ENCODE data around the gene SORCS1. TPM values are rescaled to one million over a fixed set of nuclear protein-coding genes. Genes with fewer than 3 reads are reported as not detected.

The SORCS1 gene
- total and polyA plus RNA-seq, 2 of the 13 experiments (the other 11 are each of a cell fraction or from before 2014, with no cell fraction given), result not detected

GRCh38 chr10:106799776-106800175 lies 364.7 kb downstream of the SORCS1 start (continued):
- TF ChIP-seq, protein P1, sequence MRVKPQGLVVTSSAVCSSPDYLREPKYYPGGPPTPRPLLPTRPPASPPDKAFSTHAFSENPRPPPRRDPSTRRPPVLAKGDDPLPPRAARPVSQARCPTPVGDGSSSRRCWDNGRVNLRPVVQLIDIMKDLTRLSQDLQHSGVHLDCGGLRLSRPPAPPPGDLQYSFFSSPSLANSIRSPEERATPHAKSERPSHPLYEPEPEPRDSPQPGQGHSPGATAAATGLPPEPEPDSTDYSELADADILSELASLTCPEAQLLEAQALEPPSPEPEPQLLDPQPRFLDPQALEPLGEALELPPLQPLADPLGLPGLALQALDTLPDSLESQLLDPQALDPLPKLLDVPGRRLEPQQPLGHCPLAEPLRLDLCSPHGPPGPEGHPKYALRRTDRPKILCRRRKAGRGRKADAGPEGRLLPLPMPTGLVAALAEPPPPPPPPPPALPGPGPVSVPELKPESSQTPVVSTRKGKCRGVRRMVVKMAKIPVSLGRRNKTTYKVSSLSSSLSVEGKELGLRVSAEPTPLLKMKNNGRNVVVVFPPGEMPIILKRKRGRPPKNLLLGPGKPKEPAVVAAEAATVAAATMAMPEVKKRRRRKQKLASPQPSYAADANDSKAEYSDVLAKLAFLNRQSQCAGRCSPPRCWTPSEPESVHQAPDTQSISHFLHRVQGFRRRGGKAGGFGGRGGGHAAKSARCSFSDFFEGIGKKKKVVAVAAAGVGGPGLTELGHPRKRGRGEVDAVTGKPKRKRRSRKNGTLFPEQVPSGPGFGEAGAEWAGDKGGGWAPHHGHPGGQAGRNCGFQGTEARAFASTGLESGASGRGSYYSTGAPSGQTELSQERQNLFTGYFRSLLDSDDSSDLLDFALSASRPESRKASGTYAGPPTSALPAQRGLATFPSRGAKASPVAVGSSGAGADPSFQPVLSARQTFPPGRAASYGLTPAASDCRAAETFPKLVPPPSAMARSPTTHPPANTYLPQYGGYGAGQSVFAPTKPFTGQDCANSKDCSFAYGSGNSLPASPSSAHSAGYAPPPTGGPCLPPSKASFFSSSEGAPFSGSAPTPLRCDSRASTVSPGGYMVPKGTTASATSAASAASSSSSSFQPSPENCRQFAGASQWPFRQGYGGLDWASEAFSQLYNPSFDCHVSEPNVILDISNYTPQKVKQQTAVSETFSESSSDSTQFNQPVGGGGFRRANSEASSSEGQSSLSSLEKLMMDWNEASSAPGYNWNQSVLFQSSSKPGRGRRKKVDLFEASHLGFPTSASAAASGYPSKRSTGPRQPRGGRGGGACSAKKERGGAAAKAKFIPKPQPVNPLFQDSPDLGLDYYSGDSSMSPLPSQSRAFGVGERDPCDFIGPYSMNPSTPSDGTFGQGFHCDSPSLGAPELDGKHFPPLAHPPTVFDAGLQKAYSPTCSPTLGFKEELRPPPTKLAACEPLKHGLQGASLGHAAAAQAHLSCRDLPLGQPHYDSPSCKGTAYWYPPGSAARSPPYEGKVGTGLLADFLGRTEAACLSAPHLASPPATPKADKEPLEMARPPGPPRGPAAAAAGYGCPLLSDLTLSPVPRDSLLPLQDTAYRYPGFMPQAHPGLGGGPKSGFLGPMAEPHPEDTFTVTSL (CRISPR knock-in tag; IDR thresholded peaks at IDR 0.05; ENCODE audit: borderline replicate concordance), result no peak
- no peak for TF ChIP-seq RELA (CRISPR knock-in tag; IDR thresholded peaks at IDR 0.05)
- no peak for TF ChIP-seq ZNF20 (CRISPR knock-in tag; IDR thresholded peaks at IDR 0.05)
- TF ChIP-seq MYPOP (CRISPR knock-in tag; IDR thresholded peaks at IDR 0.05), result no peak

DNA sequence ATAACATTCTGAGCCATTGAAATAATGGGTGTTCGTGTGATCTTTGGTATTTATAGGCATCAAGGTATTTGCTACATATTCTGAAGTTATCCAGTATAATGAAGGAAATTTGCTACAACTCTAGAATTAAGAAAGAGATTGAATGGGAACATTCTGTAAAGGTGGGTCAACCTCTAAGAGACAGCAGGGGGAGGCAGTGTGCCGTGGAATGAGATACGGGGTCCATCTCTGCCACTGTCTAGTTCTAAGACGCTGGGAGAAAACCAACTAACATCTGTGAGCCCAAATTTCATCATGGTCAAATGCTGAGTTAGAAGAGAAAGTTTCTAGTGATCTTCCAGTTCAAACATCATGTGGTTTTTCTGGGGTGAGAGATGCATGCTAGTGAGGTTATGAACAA lies 368.9 kb downstream of the SORCS1 start:
- in situ Hi-C loops (cut with HindIII; ENCODE audit: extremely low pct_ligation_motif_present, low pct_unique_long_range_greater_than_20kb) (no loop called here), intact Hi-C loops (cut with micrococcal nuclease; ENCODE audit: unreplicated experiment) (no loop called here)
- Histone ChIP-seq H3K36me3 (replicated peaks in 1 of 2; ENCODE audit: control insufficient read depth in 1 of 2, insufficient read depth in 2 of 2, low read length in 2 of 2) (no peaks in the 10 kb centered on the region), H3K4me2 (ENCODE audit: low read depth, low read length) (no peak overlapping the region), H3K4me3 (replicated peaks in 1 of 3; ENCODE audit: insufficient read depth in 1 of 3, low read depth in 2 of 3, low read length in 3 of 3) (no peak overlapping the region), H3K9me3 (ENCODE audit: low read length) (peaks cover 1% of the 10 kb centered on the region; the same call in 1 of the 2 replicates), H3K27ac (ENCODE audit: extremely low read length, insufficient read depth, low read length) (no peak overlapping the region), H4K20me1 (ENCODE audit: insufficient read depth, low read length) (no peaks in the 10 kb centered on the region), H3K79me2 (ENCODE audit: insufficient read depth, low read length) (no peaks in the 10 kb centered on the region), H3K4me1 (ENCODE audit: insufficient read depth, low read length) (no peaks in the 10 kb centered on the region), H3K9ac (ENCODE audit: insufficient read depth, low read depth, low read length) (no peak overlapping the region), H2AFZ (ENCODE audit: low read length) (no peak overlapping the region), H3K27me3 (ENCODE audit: control insufficient read depth in 1 of 2, insufficient read depth in 2 of 2, low read length in 2 of 2) (no peaks in the 10 kb centered on the region)
- TF ChIP-seq ZNF776 (CRISPR knock-in tag; IDR thresholded peaks at IDR 0.05), result no peak
- peak; percentile 80 for TF ChIP-seq STAG1 (CRISPR knock-in tag; IDR thresholded peaks at IDR 0.05)
- peak; percentile 39; the same call in 1 of the 2 replicates for TF ChIP-seq RAD21 (CRISPR knock-in tag; IDR thresholded peaks at IDR 0.05)
- no peak for TF ChIP-seq ZNF639 (CRISPR knock-in tag; conservative IDR thresholded peaks at IDR 0.05)
- TF ChIP-seq U2AF1 (optimal IDR thresholded peaks at IDR 0.05; ENCODE audit: low read depth, low read length), result no peak
- TF ChIP-seq SMC3 (IDR thresholded peaks at IDR 0.05; ENCODE audit: low read length), result peak; percentile 62; the same call in 1 of the 2 replicates
- peak; percentile 66 for TF ChIP-seq CTCF (CRISPR knock-in tag; IDR thresholded peaks at IDR 0.05)
- DNase-seq (ENCODE audit: low spot score), result peak; percentile 1
- peak; percentile 66 for ATAC-seq
- POLR2A ChIA-PET, result no interaction called here
- CTCF ChIA-PET (ENCODE audit: low intra/inter-chr PET ratio, low total read pairs), result interaction anchor here (1.2 kb wide), 1 partner anchor 1019 kb away, joined by 5 read pairs; no protein-coding TSS in a partner anchor
- under 1% methylated on average over 4 of the region's 4 CpGs for WGBS (ENCODE audit: low lambda C conversion rate)
- no TSS peak for BruUV-seq (replicated peaks)
- FAIRE-seq, result no peak

All from HepG2 (cell line).